Bronchial epithelial cell (primary cell): Measurements from ENCODE around the gene ERMP1. TPM values are rescaled to one million over a fixed set of nuclear protein-coding genes. Genes with fewer than 3 reads are reported as not detected.
A peak's percentile ranks its signal among the peaks of the same experiment; 100 is the strongest.
"Not testable (repeated sequence)": the region's sequence is repeated elsewhere in the genome, so short reads cannot be mapped to it uniquely, and the experiment has no call there.

ENCODE experiments used
- DNase-seq: peaks from one replicate; pipeline ENCODE4 v3.0.0-alpha.2; 2010; ENCODE audit warnings: low read depth
- FAIRE-seq: peaks from 2 replicates; lab custom pipeline; 2011; peaks lifted over from hg19 to GRCh38; lab: Jason Lieb, UNC
- H3K27me3 ChIP-seq: 2 replicates; pipeline ENCODE4 v1.5.1; 2011; ENCODE audit warnings: low read length; ENCODE audit not compliant: control insufficient read depth, insufficient read depth
- H3K36me3 ChIP-seq: 2 replicates; pipeline ENCODE4 v1.5.1; 2011; ENCODE audit warnings: low read length; ENCODE audit not compliant: control insufficient read depth, insufficient read depth
- H3K4me3 ChIP-seq: 2 replicates; pipeline ENCODE4 v1.5.1; 2011; ENCODE audit warnings: mild to moderate bottlenecking, low read depth, low read length, control low read depth
- total RNA-seq: library from RNA; depleted of rRNA; stranded (reverse); fragments of >200 nt; gene quantifications from 2 replicates; pipeline ENCODE4 v1.2.1, GENCODE V29; 2014
- TF ChIP-seq, protein P1 (sequence below): IDR thresholded peaks from 2 replicates; pipeline ENCODE4 v1.5.1; 2011; ENCODE audit warnings: mild to moderate bottlenecking, moderate library complexity, low read length, control low read depth, inconsistent platforms; ENCODE audit not compliant: insufficient read depth, severe bottlenecking

ERMP1 gene, protein sequence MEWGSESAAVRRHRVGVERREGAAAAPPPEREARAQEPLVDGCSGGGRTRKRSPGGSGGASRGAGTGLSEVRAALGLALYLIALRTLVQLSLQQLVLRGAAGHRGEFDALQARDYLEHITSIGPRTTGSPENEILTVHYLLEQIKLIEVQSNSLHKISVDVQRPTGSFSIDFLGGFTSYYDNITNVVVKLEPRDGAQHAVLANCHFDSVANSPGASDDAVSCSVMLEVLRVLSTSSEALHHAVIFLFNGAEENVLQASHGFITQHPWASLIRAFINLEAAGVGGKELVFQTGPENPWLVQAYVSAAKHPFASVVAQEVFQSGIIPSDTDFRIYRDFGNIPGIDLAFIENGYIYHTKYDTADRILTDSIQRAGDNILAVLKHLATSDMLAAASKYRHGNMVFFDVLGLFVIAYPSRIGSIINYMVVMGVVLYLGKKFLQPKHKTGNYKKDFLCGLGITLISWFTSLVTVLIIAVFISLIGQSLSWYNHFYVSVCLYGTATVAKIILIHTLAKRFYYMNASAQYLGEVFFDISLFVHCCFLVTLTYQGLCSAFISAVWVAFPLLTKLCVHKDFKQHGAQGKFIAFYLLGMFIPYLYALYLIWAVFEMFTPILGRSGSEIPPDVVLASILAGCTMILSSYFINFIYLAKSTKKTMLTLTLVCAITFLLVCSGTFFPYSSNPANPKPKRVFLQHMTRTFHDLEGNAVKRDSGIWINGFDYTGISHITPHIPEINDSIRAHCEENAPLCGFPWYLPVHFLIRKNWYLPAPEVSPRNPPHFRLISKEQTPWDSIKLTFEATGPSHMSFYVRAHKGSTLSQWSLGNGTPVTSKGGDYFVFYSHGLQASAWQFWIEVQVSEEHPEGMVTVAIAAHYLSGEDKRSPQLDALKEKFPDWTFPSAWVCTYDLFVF
- 52.9 and 79.9 TPM in 2 replicates for total RNA-seq

DNA sequence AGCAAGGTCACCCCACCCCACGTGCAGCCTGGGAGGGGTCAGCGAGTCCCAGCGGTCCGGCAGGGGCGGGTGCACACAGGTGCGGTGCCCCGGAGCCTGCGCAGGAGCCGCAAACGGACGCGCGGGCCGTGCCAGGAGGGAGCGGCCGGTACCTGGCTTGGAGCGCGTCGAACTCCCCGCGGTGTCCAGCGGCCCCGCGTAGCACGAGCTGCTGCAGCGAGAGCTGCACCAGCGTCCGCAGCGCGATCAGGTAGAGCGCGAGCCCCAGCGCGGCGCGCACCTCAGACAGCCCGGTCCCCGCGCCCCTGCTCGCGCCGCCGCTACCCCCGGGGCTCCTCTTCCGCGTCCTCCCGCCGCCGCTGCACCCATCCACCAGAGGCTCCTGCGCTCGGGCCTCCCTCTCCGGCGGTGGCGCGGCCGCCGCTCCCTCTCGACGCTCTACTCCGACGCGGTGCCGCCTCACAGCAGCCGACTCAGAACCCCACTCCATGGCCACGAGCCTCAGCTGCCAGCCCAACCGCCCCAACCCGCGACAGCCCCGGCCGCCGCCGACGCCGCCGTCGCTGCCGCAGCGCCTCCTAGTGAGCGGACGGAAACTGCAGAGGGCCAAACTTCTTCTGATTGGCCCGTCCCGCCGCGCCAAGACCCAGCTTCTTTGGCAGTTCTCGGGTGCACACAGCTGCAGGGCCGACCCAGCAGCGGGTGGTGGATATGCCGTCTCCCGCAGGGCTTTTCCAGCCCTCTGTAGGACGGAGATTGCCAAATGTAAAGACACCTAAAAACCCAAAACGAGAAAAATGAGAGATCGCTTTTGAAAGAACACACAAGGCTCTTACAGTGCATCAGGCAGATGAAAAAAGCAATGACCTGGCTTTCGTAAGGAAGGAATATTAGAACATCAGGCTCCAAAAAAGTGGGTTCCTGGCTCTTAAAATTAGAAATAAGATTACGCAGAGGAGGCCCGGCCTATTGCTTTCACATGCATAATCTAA is at the start of gene ERMP1:
ERMP1 (minus strand) TSS at position 580 of the 992 bp plus-strand sequence; CDS start at position 490, 90 bp downstream.
- DNase-seq (peak; percentile 62), FAIRE-seq (no peak)
- no peaks in the 10 kb centered on the region for H3K36me3 ChIP-seq
- TF ChIP-seq, protein P1, sequence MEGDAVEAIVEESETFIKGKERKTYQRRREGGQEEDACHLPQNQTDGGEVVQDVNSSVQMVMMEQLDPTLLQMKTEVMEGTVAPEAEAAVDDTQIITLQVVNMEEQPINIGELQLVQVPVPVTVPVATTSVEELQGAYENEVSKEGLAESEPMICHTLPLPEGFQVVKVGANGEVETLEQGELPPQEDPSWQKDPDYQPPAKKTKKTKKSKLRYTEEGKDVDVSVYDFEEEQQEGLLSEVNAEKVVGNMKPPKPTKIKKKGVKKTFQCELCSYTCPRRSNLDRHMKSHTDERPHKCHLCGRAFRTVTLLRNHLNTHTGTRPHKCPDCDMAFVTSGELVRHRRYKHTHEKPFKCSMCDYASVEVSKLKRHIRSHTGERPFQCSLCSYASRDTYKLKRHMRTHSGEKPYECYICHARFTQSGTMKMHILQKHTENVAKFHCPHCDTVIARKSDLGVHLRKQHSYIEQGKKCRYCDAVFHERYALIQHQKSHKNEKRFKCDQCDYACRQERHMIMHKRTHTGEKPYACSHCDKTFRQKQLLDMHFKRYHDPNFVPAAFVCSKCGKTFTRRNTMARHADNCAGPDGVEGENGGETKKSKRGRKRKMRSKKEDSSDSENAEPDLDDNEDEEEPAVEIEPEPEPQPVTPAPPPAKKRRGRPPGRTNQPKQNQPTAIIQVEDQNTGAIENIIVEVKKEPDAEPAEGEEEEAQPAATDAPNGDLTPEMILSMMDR = peak; percentile 95
- H3K27me3 ChIP-seq = no peaks in the 10 kb centered on the region
- H3K4me3 ChIP-seq = peak within 1 kb of the TSS; percentile 90

DNA sequence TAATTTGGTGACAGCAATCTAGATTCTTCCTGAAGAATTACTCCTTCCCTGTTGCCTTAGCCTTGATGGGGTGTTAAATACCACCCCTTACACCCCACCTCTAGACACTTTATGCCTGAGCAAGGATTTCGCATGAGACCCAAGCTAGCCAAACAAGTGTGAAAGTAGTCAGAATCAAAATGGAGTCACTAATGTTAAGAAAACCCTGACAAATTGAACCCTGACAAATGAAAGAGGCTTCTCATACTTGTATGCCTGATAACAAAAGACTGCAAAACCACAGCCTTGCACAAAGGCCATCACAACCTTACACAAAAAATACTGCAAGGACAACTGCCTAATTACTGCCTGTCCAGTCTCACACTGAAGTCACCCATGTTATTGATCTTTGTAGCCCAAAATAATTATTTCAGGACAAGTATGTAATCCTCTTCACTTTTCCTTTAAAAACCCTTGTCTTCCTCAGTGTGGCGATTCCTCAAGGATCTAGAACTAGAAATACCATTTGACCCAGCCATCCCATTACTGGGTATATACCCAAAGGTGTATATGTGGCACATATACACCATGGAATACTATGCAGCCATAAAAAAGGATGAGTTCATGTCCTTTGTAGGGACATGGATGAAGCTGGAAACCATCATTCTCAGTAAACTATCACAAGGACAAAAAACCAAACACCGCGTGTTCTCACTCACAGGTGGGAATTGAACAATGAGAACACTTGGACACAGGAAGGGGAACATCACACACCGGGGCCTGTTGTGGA is 49.5 kb upstream of the ERMP1 start:
- H3K4me3 ChIP-seq, DNase-seq, H3K36me3 ChIP-seq, FAIRE-seq, H3K27me3 ChIP-seq: not testable (repeated sequence)

DNA sequence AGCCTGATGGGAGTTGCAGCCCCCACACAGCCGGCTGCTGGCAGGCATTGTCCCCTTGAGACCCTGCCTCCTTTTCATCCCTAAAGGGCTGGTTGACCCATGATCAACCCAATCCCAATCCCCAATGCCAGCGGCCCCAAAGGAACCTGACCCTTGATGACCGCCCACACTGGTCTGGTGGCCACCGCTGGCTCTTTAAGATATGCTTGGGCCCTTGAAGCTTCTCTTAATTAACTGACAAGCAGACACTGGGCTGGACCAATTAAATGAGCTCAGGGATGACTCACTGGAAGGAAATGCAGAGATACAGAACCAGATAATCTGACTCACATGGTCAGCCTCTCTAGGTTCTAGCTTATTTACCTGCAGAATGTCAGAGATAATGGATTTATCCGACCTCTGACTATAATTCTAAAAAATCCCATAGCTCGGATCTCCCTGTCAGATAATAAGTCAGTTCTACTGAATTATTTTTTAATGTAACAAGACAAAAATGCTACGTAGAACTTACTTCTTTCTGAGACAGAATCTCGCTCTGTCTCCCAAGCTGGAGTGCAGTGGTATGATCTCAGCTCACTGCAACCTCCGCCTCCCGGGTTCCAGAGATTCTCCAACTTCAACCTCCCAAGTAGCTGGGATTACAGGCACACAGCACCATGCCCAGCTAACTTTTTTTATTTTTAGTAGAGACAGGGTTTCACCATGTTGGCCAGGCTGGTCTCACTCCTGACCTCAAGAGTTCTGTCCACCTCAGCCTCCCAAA is 46.7 kb upstream of the ERMP1 start:
- Histone ChIP-seq H3K36me3 (no peaks in the 10 kb centered on the region), H3K27me3 (no peaks in the 10 kb centered on the region), H3K4me3 (no peak overlapping the region)
- DNase-seq (peak; percentile 91), FAIRE-seq (no peak)
- TF ChIP-seq, protein P1 = no peak

DNA sequence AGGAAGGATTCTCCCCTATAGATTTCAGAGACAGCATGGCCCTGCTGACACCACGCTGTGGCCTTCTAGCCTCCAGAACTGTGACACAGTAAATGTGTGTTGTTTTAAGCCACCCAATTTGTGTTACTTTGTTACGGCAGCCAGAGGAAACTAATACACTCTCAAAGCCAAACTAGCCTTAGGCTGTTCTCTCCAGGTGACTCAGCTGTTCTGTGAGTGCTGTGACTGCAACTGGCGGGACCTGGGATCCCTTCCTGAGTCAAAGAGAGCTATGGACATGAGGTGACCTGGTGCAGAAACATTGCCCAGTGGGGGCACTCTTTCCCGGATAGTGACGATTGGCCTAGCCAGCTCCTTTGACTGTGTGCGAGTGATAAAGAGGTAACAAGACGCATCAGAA is 43.8 kb upstream of the ERMP1 start:
- FAIRE-seq = no peak
- no peak overlapping the region for H3K4me3 ChIP-seq
- no peaks in the 10 kb centered on the region for H3K36me3 ChIP-seq
- TF ChIP-seq, protein P1 = no peak
- peak; percentile 37 for DNase-seq
- H3K27me3 ChIP-seq = no peaks in the 10 kb centered on the region

DNA sequence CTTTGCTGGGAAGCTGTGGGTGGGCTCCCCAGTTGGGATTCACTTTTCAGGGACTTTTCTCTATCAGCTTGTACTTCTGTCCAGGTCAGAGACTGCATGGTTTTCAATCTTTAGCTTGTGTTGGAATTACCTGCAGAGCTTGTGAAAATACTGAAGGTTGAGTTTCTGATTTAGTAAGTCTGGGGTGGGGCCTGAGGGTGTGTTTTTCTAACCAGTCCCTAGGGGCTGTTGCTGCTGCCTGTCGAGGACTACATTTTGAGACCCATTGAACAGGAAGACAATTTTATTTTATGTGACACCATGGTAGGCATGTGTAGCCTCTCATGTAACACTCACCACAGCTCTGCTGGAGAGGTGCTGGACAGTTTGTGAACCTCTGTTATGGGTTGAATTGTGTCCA is 43.1 kb upstream of the ERMP1 start:
- TF ChIP-seq, protein P1 = no peak
- no peaks in the 10 kb centered on the region for H3K36me3 ChIP-seq
- no peak for DNase-seq
- no peak overlapping the region for H3K4me3 ChIP-seq
- no peak for FAIRE-seq
- H3K27me3 ChIP-seq = no peaks in the 10 kb centered on the region
